Keratinocyte (primary cell): Measurements from ENCODE around the gene FNDC3A. TPM values are rescaled to one million over a fixed set of nuclear protein-coding genes. Genes with fewer than 3 reads are reported as not detected.
A peak's percentile ranks its signal among the peaks of the same experiment; 100 is the strongest.
"Not testable (repeated sequence)": the region's sequence is repeated elsewhere in the genome, so short reads cannot be mapped to it uniquely, and the experiment has no call there.

Source experiments
- DNase-seq: peaks from one replicate; pipeline ENCODE4 v3.0.0-alpha.2; 2011; ENCODE audit warnings: low read depth, missing footprints, low spot score
- FAIRE-seq: peaks from 2 replicates; lab custom pipeline; 2011; peaks lifted over from hg19 to GRCh38; lab: Jason Lieb, UNC
- H2AFZ ChIP-seq: 2 replicates; pipeline ENCODE4 v1.6.0; 2012; ENCODE audit warnings: low read length, control low read depth, inconsistent platforms; ENCODE audit not compliant: control insufficient read depth
- H3K27ac ChIP-seq: 2 replicates; pipeline ENCODE4 v1.5.1; 2011; ENCODE audit warnings: low read length; ENCODE audit not compliant: control insufficient read depth, insufficient read depth
- H3K27me3 ChIP-seq: 3 replicates; pipeline ENCODE4 v1.6.0; 2011; ENCODE audit warnings: low read length; ENCODE audit not compliant: control insufficient read depth, insufficient read depth; ENCODE audit errors: extremely low read depth
- H3K36me3 ChIP-seq, 2 experiments: 2 replicates in 1 of 2; 3 replicates in 1 of 2; pipeline ENCODE4 v1.5.1; 2011; ENCODE audit warnings: low read length in 2 of 2, mild to moderate bottlenecking in 1 of 2; ENCODE audit not compliant: control insufficient read depth in 2 of 2, insufficient read depth in 2 of 2; ENCODE audit errors: extremely low read depth in 1 of 2
- H3K4me1 ChIP-seq: 3 replicates; pipeline ENCODE4 v1.5.1; 2011; ENCODE audit warnings: low read length; ENCODE audit not compliant: control insufficient read depth, insufficient read depth; ENCODE audit errors: extremely low read depth
- H3K4me2 ChIP-seq: 3 replicates; pipeline ENCODE4 v1.6.0; 2011; ENCODE audit warnings: low read depth, low read length; ENCODE audit not compliant: control insufficient read depth, insufficient read depth; ENCODE audit errors: extremely low read depth
- H3K4me3 ChIP-seq, 3 experiments: fragments of 200-600 bp in 1 of 3; sonication (generic) in 1 of 3; 2 replicates in 2 of 3; 3 replicates in 1 of 3; pipeline ENCODE4 v1.5.1; 2011 to 2016; ENCODE audit warnings: low read length in 3 of 3, mild to moderate bottlenecking in 3 of 3, control low read depth in 2 of 3, inconsistent platforms in 1 of 3, low read depth in 1 of 3, mixed read lengths in 1 of 3, mixed run types in 1 of 3, moderate library complexity in 1 of 3; ENCODE audit not compliant: control insufficient read depth in 2 of 3, insufficient read depth in 2 of 3; ENCODE audit errors: extremely low read depth in 1 of 3
- H3K79me2 ChIP-seq: 2 replicates; pipeline ENCODE4 v1.6.0; 2012; ENCODE audit warnings: low read length; ENCODE audit not compliant: control insufficient read depth, insufficient read depth
- H3K9ac ChIP-seq: 3 replicates; pipeline ENCODE4 v1.6.0; 2011; ENCODE audit warnings: low read length; ENCODE audit not compliant: control insufficient read depth, insufficient read depth; ENCODE audit errors: extremely low read depth
- H3K9me1 ChIP-seq: 3 replicates; pipeline ENCODE4 v1.6.0; 2011; ENCODE audit warnings: low read length; ENCODE audit not compliant: control insufficient read depth, insufficient read depth; ENCODE audit errors: extremely low read depth
- H3K9me3 ChIP-seq: 2 replicates; pipeline ENCODE4 v1.5.1; 2012; ENCODE audit warnings: low read depth, low read length; ENCODE audit not compliant: control insufficient read depth
- H4K20me1 ChIP-seq: 3 replicates; pipeline ENCODE4 v1.6.0; 2011; ENCODE audit warnings: low read length; ENCODE audit not compliant: control insufficient read depth, insufficient read depth; ENCODE audit errors: extremely low read depth
- EZH2 ChIP-seq: IDR thresholded peaks from one replicate; pipeline ENCODE4 v1.6.1; 2012; ENCODE audit warnings: inconsistent platforms, mild to moderate bottlenecking, low read length, moderate library complexity
- dilution Hi-C: fragments of 300-500 bp; cut with MboI; formaldehyde crosslinking; loops from one replicate; pipeline ENCODE4 v1.7.0; 2020; ENCODE audit warnings: low sequenced_read_pairs; ENCODE audit not compliant: extremely low pct_ligation_motif_present
- polyA plus RNA-seq, 5 experiments: library from polyadenylated mRNA; depleted of rRNA in 3 of 5; stranded (reverse) in 3 of 5; stranded (forward) in 1 of 5; unstranded in 1 of 5; fragments of >200 nt; gene quantifications; 1 replicate in 1 of 5; 2 replicates in 3 of 5; 3 replicates in 1 of 5; pipeline versions ENCODE4 v1.2.1 to v1.2.3, GENCODE V29; 2011 to 2012; ENCODE audit warnings: missing spikeins in 2 of 5, low read depth in 1 of 5, low replicate concordance in 1 of 5
- TF ChIP-seq, protein P1 (sequence below), 3 experiments: IDR thresholded peaks in 1 of 3; conservative IDR thresholded peaks in 1 of 3; optimal IDR thresholded peaks in 1 of 3; 2 replicates in 2 of 3; 3 replicates in 1 of 3; pipeline versions ENCODE3 to v1.5.1; 2011; ENCODE audit warnings: low read length in 3 of 3, mild to moderate bottlenecking in 3 of 3, moderate library complexity in 2 of 3, control low read depth in 1 of 3, inconsistent platforms in 1 of 3; ENCODE audit not compliant: insufficient read depth in 2 of 3; ENCODE audit errors: extremely low read depth in 1 of 3

The FNDC3A gene
- polyA plus RNA-seq, 1 donor (not counting 4 experiments of a cell fraction or from before 2014, with no cell fraction given): 28.4 TPM

DNA sequence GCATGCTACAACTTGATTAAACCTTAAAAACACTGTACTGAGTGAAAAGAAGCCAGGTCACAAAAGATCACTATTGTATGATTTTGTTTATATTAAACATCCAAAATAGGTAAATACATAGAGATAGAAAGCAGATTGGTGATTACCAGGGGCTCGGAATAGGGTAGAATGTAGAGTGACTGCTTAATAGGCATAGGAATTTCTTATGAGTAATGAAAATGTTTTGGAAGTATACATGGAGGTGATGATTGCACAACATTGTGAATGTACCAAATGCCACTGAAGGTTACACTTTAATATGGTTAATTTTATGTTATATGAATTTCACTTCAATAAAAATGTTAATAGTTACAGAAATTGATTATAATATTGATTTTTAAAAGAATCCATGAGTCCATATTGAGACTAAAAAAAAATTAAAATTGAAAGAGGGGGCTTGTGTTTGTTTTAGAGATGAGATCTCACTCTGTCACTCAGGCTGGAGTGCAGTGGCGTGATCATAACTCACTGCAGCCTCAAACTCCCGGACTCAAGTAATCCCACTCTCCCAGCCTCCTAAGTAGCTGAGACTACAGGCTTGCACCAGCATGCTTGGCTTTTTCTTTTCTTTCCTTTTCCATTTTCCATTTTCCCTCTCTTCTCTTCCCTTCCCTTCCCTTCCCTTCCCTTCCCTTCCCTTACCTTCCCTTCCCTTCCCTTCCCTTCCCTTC lies 85.1 kb downstream of the FNDC3A start:
- TF ChIP-seq, protein P1, sequence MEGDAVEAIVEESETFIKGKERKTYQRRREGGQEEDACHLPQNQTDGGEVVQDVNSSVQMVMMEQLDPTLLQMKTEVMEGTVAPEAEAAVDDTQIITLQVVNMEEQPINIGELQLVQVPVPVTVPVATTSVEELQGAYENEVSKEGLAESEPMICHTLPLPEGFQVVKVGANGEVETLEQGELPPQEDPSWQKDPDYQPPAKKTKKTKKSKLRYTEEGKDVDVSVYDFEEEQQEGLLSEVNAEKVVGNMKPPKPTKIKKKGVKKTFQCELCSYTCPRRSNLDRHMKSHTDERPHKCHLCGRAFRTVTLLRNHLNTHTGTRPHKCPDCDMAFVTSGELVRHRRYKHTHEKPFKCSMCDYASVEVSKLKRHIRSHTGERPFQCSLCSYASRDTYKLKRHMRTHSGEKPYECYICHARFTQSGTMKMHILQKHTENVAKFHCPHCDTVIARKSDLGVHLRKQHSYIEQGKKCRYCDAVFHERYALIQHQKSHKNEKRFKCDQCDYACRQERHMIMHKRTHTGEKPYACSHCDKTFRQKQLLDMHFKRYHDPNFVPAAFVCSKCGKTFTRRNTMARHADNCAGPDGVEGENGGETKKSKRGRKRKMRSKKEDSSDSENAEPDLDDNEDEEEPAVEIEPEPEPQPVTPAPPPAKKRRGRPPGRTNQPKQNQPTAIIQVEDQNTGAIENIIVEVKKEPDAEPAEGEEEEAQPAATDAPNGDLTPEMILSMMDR (optimal IDR thresholded peaks at IDR 0.05 in 1 of 3, IDR thresholded peaks at IDR 0.05 in 1 of 3, conservative IDR thresholded peaks at IDR 0.05 in 1 of 3; ENCODE audit: extremely low read depth in 1 of 3, insufficient read depth in 2 of 3, low read length in 3 of 3): no peak
- no peak for TF ChIP-seq EZH2
- Histone ChIP-seq H3K9ac (no peak overlapping the region), H3K27ac (peak overlapping the region; percentile 8), H4K20me1 (no peaks in the 10 kb centered on the region), H3K4me3 (no peak overlapping the region), H3K9me1 (no peaks in the 10 kb centered on the region), H3K4me1 (peaks cover 24% of the 10 kb centered on the region), H3K4me2 (no peak overlapping the region), H2AFZ (no peak overlapping the region), H3K79me2 (no peaks in the 10 kb centered on the region), H3K36me3 (no peaks in the 10 kb centered on the region), H3K27me3 (no peaks in the 10 kb centered on the region), H3K9me3 (no peaks in the 10 kb centered on the region)
- dilution Hi-C loops: no loop called here
- FAIRE-seq (no peak), DNase-seq (no peak)

DNA sequence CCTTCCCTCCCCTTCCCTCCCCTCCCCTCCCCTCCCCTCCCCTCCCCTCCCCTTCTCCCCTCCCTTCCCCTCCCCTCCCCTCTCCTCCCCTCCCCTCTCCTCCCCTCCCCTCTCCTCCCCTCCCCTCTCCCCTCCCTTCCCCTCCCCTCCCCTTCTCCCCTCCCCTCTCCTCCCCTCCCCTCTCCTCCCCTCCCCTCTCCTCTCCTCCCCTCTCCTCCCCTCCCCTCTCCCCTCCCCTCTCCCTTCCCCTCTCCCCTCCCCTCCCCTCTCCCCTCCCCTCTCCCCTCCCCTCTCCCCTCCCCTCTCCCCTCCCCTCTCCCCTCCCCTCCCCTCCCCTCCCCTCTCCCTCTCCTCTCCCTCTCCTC lies 85.7 kb downstream of the FNDC3A start:
- H3K9me1 ChIP-seq, dilution Hi-C loops, H3K27me3 ChIP-seq, H3K79me2 ChIP-seq, H3K9ac ChIP-seq, H2AFZ ChIP-seq, DNase-seq, FAIRE-seq, H3K36me3 ChIP-seq, H3K27ac ChIP-seq, H3K4me3 ChIP-seq, H4K20me1 ChIP-seq, H3K4me2 ChIP-seq, H3K9me3 ChIP-seq: not testable (repeated sequence)
- H3K4me1 ChIP-seq: peaks cover 24% of the 10 kb centered on the region
